22Rv1 (cell line): ENCODE results near the gene PMPCA.

Experiments
- ZFX ChIP-seq: fragments of 450-650 bp; IDR thresholded peaks from 2 replicates; pipeline ENCODE4 v1.6.1; 2017; ENCODE audit warnings: antibody characterized with exemption, borderline replicate concordance
- TF ChIP-seq, protein P1 (sequence below): fragments of 450-650 bp; IDR thresholded peaks from 2 replicates; pipeline ENCODE4 v1.5.1; 2017; ENCODE audit warnings: mild to moderate bottlenecking

DNA sequence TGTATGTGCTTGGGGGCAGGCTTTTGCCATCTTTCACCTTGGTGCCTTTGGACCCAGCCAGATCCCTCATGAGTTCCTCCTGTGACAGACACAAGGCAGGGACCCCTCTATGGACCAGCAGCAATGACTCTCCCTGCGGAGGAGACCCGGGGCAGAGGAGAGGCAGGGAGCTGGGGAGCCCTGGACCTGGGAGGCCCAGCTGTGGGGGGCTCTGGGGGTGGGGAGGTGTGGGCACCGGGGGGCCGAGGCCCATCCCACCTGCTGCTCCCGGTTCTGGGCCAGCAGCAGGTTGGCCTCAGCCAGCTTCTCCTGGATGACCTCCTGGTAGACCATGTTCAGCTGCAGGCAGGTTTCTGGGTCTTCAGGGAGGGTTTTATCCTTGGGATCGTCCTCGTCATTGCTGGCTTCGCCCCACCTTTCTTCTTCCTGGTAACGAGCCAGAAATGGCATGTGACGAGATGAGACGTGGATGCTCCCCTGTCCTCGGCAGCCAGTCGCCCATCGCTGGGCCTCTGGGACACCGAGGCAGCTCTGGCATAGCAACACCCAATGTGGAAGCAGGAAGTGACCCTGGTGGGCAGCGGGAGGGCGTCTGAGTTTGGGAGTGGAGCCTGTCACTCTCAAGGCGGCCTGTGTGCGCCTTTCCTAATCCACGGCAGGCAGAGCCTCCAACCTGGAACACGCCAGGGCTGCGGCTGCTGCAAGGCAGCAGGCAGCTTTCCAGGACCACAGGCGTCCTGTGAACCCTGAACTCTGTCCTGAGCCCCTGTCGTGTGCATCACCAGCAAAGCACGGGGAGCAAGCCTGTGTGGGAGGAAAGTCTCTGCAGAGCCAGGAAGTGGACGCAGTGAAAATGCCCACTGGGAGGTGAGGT is 14.9 kb upstream of the PMPCA start:
- no peak for TF ChIP-seq ZFX
- TF ChIP-seq, protein P1, sequence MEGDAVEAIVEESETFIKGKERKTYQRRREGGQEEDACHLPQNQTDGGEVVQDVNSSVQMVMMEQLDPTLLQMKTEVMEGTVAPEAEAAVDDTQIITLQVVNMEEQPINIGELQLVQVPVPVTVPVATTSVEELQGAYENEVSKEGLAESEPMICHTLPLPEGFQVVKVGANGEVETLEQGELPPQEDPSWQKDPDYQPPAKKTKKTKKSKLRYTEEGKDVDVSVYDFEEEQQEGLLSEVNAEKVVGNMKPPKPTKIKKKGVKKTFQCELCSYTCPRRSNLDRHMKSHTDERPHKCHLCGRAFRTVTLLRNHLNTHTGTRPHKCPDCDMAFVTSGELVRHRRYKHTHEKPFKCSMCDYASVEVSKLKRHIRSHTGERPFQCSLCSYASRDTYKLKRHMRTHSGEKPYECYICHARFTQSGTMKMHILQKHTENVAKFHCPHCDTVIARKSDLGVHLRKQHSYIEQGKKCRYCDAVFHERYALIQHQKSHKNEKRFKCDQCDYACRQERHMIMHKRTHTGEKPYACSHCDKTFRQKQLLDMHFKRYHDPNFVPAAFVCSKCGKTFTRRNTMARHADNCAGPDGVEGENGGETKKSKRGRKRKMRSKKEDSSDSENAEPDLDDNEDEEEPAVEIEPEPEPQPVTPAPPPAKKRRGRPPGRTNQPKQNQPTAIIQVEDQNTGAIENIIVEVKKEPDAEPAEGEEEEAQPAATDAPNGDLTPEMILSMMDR, result no peak
